ENCODE measurements around the gene KLHL42. TPM values are rescaled to one million over a fixed set of nuclear protein-coding genes. Genes with fewer than 3 reads are reported as not detected.
"Not testable (repeated sequence)": the region's sequence is repeated elsewhere in the genome, so short reads cannot be mapped to it uniquely, and the experiment has no call there.

KLHL42 gene
- total and polyA plus RNA-seq, 2 donors from 2014 or later: 6.6 to 21.2 TPM

DNA sequence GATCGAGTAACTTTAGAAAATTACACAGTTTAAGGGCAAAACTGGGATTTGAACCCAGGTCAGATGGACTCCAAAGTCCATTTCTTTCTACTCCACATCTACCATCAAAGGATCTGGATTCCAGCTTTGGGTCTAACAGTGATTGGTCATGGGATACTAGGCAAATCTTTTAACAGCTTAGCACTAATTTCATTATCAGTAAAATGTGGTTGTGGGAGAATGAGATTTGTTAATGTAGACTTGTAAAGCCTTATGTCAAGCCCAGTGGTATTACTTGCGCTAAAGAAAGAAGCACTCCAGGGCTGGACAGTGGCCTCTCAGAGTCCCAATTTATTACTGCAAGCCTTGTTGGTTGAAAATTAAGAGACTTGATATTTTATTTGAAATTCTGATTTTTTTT, 65.2 kb downstream of the KLHL42 start:
- H3K27me3 ChIP-seq (ENCODE audit: control insufficient read depth, insufficient read depth, low read length): no peaks in the 10 kb centered on the region
- intact Hi-C loops (cut with DNase I): no loop called here
- H3K4me3 ChIP-seq (ENCODE audit: low read length in 3 of 3): no peak overlapping the region
- H3K9ac ChIP-seq (ENCODE audit: low read length in 3 of 3): no peak overlapping the region
- DNase-seq: no peak
- no peak for FAIRE-seq
- H3K4me1 ChIP-seq (ENCODE audit: control insufficient read depth in 2 of 3, insufficient read depth in 2 of 3, low read depth in 1 of 3, low read length in 3 of 3): no peaks in the 10 kb centered on the region
- no peaks in the 10 kb centered on the region for H3K36me3 ChIP-seq (ENCODE audit: control insufficient read depth in 2 of 3, insufficient read depth in 3 of 3, low read length in 3 of 3)
- no peak overlapping the region for H3K27ac ChIP-seq (ENCODE audit: low read depth in 2 of 2, low read length in 2 of 2)
- TF ChIP-seq, protein P1, sequence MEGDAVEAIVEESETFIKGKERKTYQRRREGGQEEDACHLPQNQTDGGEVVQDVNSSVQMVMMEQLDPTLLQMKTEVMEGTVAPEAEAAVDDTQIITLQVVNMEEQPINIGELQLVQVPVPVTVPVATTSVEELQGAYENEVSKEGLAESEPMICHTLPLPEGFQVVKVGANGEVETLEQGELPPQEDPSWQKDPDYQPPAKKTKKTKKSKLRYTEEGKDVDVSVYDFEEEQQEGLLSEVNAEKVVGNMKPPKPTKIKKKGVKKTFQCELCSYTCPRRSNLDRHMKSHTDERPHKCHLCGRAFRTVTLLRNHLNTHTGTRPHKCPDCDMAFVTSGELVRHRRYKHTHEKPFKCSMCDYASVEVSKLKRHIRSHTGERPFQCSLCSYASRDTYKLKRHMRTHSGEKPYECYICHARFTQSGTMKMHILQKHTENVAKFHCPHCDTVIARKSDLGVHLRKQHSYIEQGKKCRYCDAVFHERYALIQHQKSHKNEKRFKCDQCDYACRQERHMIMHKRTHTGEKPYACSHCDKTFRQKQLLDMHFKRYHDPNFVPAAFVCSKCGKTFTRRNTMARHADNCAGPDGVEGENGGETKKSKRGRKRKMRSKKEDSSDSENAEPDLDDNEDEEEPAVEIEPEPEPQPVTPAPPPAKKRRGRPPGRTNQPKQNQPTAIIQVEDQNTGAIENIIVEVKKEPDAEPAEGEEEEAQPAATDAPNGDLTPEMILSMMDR (IDR thresholded peaks at IDR 0.05; ENCODE audit: borderline replicate concordance, extremely low read depth, insufficient read depth): no peak
- no peaks in the 10 kb centered on the region for H3K9me3 ChIP-seq (ENCODE audit: control insufficient read depth in 2 of 3, insufficient read depth in 1 of 3, low read length in 3 of 3)

DNA sequence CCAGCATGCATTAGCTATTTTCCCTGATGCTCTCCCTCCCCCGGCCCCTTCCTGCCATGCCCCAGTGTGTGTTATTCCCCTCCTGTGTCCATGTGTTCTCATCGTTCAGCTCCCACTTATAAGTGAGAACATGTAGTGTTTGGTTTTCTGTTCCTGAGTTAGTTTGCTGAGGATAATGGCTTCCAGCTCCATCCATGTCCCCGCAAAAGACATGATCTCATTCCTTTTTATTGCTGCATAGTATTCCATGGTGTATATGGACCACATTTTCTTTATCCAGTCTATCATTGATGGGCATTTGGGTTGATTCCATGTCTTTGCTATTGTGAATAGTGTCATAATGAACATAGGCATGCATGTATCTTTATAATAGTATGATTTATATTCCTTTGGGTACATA, 65.7 kb downstream of the KLHL42 start:
- H3K9ac ChIP-seq (ENCODE audit: low read length in 3 of 3); H3K36me3 ChIP-seq (ENCODE audit: control insufficient read depth in 2 of 3, insufficient read depth in 3 of 3, low read length in 3 of 3); intact Hi-C loops (cut with DNase I); H3K27ac ChIP-seq (ENCODE audit: low read depth in 2 of 2, low read length in 2 of 2); H3K4me1 ChIP-seq (ENCODE audit: control insufficient read depth in 2 of 3, insufficient read depth in 2 of 3, low read depth in 1 of 3, low read length in 3 of 3); H3K4me3 ChIP-seq (ENCODE audit: low read length in 3 of 3); H3K9me3 ChIP-seq (ENCODE audit: control insufficient read depth in 2 of 3, insufficient read depth in 1 of 3, low read length in 3 of 3); H3K27me3 ChIP-seq (ENCODE audit: control insufficient read depth, insufficient read depth, low read length); DNase-seq; FAIRE-seq: not testable (repeated sequence)

DNA sequence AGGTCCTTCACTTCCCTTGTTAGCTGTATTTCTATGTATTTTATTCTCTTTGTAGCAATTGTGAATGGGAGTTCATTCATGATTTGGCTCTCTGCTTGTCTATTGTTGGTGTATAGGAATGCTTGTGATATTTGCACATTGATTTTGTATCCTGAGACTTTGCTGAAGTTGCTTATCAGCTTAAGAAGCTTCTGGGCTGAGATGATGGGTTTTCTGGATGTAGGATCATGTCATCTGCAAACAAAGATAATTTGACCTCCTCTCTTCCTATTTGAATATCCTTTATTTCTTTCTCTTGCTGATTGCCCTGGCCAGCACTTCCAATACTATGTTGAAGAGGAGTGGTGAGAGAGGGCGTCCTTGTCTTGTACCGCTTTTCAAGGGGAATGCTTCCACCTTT, 67.3 kb downstream of the KLHL42 start:
- H3K4me1 ChIP-seq (ENCODE audit: control insufficient read depth in 2 of 3, insufficient read depth in 2 of 3, low read depth in 1 of 3, low read length in 3 of 3); H3K27ac ChIP-seq (ENCODE audit: low read depth in 2 of 2, low read length in 2 of 2); H3K27me3 ChIP-seq (ENCODE audit: control insufficient read depth, insufficient read depth, low read length); H3K9ac ChIP-seq (ENCODE audit: low read length in 3 of 3); H3K4me3 ChIP-seq (ENCODE audit: low read length in 3 of 3); intact Hi-C loops (cut with DNase I); FAIRE-seq; DNase-seq; H3K36me3 ChIP-seq (ENCODE audit: control insufficient read depth in 2 of 3, insufficient read depth in 3 of 3, low read length in 3 of 3); H3K9me3 ChIP-seq (ENCODE audit: control insufficient read depth in 2 of 3, insufficient read depth in 1 of 3, low read length in 3 of 3): not testable (repeated sequence)

DNA sequence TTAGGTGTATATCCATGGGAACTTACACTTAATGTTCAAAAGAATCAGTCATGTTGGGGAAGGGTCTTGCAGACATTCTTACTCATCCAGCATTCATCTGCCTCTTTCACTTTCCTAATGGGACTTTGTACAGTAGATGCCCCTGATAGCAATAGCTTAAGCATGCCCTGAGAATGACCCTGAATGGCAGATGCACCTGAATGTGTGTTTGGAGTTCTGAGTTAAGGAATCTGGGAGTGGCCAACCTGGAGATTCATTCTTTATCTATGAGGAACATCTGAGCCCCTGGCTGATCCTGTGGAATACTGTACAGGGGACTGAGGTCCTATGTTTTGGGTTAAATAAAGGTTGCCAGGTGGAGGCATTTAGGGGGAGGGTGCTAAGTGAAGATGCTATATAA, 71.3 kb downstream of the KLHL42 start:
- Histone ChIP-seq H3K4me1 (ENCODE audit: control insufficient read depth in 2 of 3, insufficient read depth in 2 of 3, low read depth in 1 of 3, low read length in 3 of 3) (no peaks in the 10 kb centered on the region), H3K27me3 (ENCODE audit: control insufficient read depth, insufficient read depth, low read length) (no peaks in the 10 kb centered on the region), H3K9me3 (ENCODE audit: control insufficient read depth in 2 of 3, insufficient read depth in 1 of 3, low read length in 3 of 3) (no peaks in the 10 kb centered on the region), H3K4me3 (ENCODE audit: low read length in 3 of 3) (no peak overlapping the region), H3K36me3 (ENCODE audit: control insufficient read depth in 2 of 3, insufficient read depth in 3 of 3, low read length in 3 of 3) (no peaks in the 10 kb centered on the region), H3K27ac (ENCODE audit: low read depth in 2 of 2, low read length in 2 of 2) (no peak overlapping the region), H3K9ac (ENCODE audit: low read length in 3 of 3) (no peak overlapping the region)
- TF ChIP-seq, protein P1 (IDR thresholded peaks at IDR 0.05; ENCODE audit: borderline replicate concordance, extremely low read depth, insufficient read depth): no peak
- intact Hi-C loops (cut with DNase I): no loop called here
- FAIRE-seq (no peak), DNase-seq (no peak)

DNA sequence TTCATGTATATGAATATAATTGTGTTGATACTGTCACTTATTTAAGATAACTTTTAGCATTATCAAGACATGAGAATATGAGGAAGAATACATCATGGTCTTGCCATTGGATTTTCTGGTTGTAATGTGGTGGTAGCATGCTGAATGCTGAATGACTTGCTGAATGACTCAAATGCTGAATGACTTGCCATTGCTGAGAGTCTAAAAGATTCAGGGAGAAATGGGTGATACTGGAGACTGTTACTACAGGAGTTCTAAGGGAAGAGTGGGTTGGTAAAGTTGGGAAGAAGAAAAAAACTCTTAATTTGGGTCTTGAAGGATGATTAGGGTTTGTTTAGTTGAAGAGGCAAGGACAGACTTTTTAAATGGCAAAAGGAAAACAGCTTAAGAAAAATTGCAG, 72.1 kb downstream of the KLHL42 start:
- no peak overlapping the region for H3K4me3 ChIP-seq (ENCODE audit: low read length in 3 of 3)
- H3K27me3 ChIP-seq (ENCODE audit: control insufficient read depth, insufficient read depth, low read length): no peaks in the 10 kb centered on the region
- FAIRE-seq: no peak
- intact Hi-C loops (cut with DNase I): no loop called here
- H3K36me3 ChIP-seq (ENCODE audit: control insufficient read depth in 2 of 3, insufficient read depth in 3 of 3, low read length in 3 of 3): no peaks in the 10 kb centered on the region
- no peaks in the 10 kb centered on the region for H3K9me3 ChIP-seq (ENCODE audit: control insufficient read depth in 2 of 3, insufficient read depth in 1 of 3, low read length in 3 of 3)
- no peak for DNase-seq
- TF ChIP-seq, protein P1 (IDR thresholded peaks at IDR 0.05; ENCODE audit: borderline replicate concordance, extremely low read depth, insufficient read depth): no peak
- H3K4me1 ChIP-seq (ENCODE audit: control insufficient read depth in 2 of 3, insufficient read depth in 2 of 3, low read depth in 1 of 3, low read length in 3 of 3): no peaks in the 10 kb centered on the region
- H3K9ac ChIP-seq (ENCODE audit: low read length in 3 of 3): no peak overlapping the region
- H3K27ac ChIP-seq (ENCODE audit: low read depth in 2 of 2, low read length in 2 of 2): no peak overlapping the region
